ENCODE measurements around the gene CTBP1.

Gene CTBP1

GRCh38 chr4:1223841-1224809, 24.8 kb downstream of the CTBP1 start:
- no peak for TF ChIP-seq CTCF (IDR thresholded peaks at IDR 0.05; ENCODE audit: insufficient read depth, low read length, missing control alignments)
- CTCF ChIA-PET, result no interaction called here
- POLR2A ChIA-PET, result no interaction called here
- no peak for DNase-seq (ENCODE audit: low read depth, low spot score)
- no peak overlapping the region for H3K4me3 ChIP-seq (ENCODE audit: low read depth, low read length)

GRCh38 chr4:1222938-1223690, 25.8 kb downstream of the CTBP1 start:
- POLR2A ChIA-PET, result no interaction called here
- CTCF ChIA-PET, result no interaction called here
- H3K4me3 ChIP-seq (ENCODE audit: low read depth, low read length), result no peak overlapping the region
- TF ChIP-seq CTCF (IDR thresholded peaks at IDR 0.05; ENCODE audit: insufficient read depth, low read length, missing control alignments), result no peak
- DNase-seq (ENCODE audit: low read depth, low spot score), result no peak

- no peak for DNase-seq (ENCODE audit: low read depth, low spot score)
- ChIA-PET CTCF (interaction anchor here (0.7 kb wide), 1 partner anchor 91 kb away, joined by 3 read pairs; no protein-coding TSS in a partner anchor), POLR2A (no interaction called here)
- no peak for TF ChIP-seq CTCF (IDR thresholded peaks at IDR 0.05; ENCODE audit: insufficient read depth, low read length, missing control alignments)
- no peak overlapping the region for H3K4me3 ChIP-seq (ENCODE audit: low read depth, low read length)
Measured at GRCh38 chr4:1222036-1222789, 26.7 kb downstream of the CTBP1 start.

- no peak overlapping the region for H3K4me3 ChIP-seq (ENCODE audit: low read depth, low read length)
- TF ChIP-seq CTCF (IDR thresholded peaks at IDR 0.05; ENCODE audit: insufficient read depth, low read length, missing control alignments), result no peak
- ChIA-PET CTCF (interaction anchor here (0.7 kb wide), 1 partner anchor 90 kb away, joined by 3 read pairs; no protein-coding TSS in a partner anchor), POLR2A (no interaction called here)
- no peak for DNase-seq (ENCODE audit: low read depth, low spot score)
Measured at GRCh38 chr4:1221155-1221870, 27.6 kb downstream of the CTBP1 start.

- H3K4me3 ChIP-seq (ENCODE audit: low read depth, low read length), result no peak overlapping the region
- ChIA-PET CTCF (no interaction called here), POLR2A (no interaction called here)
- no peak for TF ChIP-seq CTCF (IDR thresholded peaks at IDR 0.05; ENCODE audit: insufficient read depth, low read length, missing control alignments)
- DNase-seq (ENCODE audit: low read depth, low spot score), result no peak
Measured at GRCh38 chr4:1220566-1220965, 28.4 kb downstream of the CTBP1 start.
